ENCODE measurements around the gene KAZN.

DNA sequence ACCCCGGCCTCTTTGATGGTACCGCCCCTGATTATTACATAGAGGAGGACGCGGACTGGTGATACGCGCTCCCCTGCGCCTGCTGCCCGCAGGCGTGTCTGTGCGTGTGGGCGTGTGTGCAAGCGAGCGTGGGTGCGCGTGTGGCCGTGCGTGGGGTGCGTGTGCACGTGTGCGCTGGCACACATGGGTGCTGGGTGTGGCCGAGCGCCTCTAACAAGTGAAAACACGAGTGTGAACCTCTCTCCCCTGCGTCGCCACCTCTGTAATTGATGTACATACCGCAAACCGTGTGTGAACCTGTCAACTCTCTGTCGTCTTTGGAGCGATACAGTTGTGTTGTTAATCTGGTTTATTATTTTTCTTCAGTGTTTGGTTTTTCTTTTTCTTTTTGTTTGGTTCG is 467.3 kb downstream of the KAZN start:
- TF ChIP-seq, protein P1, sequence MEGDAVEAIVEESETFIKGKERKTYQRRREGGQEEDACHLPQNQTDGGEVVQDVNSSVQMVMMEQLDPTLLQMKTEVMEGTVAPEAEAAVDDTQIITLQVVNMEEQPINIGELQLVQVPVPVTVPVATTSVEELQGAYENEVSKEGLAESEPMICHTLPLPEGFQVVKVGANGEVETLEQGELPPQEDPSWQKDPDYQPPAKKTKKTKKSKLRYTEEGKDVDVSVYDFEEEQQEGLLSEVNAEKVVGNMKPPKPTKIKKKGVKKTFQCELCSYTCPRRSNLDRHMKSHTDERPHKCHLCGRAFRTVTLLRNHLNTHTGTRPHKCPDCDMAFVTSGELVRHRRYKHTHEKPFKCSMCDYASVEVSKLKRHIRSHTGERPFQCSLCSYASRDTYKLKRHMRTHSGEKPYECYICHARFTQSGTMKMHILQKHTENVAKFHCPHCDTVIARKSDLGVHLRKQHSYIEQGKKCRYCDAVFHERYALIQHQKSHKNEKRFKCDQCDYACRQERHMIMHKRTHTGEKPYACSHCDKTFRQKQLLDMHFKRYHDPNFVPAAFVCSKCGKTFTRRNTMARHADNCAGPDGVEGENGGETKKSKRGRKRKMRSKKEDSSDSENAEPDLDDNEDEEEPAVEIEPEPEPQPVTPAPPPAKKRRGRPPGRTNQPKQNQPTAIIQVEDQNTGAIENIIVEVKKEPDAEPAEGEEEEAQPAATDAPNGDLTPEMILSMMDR (IDR thresholded peaks at IDR 0.05 in 8 of 11, conservative IDR thresholded peaks at IDR 0.05 in 3 of 11) = no peak
- no peak for TF ChIP-seq POLR2A (IDR thresholded peaks at IDR 0.05)
